ACC112 (cell line): ENCODE measurements around the gene RSKR.
A peak's percentile ranks its signal among the peaks of the same experiment; 100 is the strongest.

Source experiments
- H2AFZ ChIP-seq: fragments of 200-600 bp; sonication (generic); one replicate; pipeline ENCODE4 v1.6.0; 2017; ENCODE audit warnings: antibody characterized with exemption, low read length; ENCODE audit not compliant: unreplicated experiment
- H3K27ac ChIP-seq: fragments of 200-600 bp; sonication (generic); 2 replicates; pipeline ENCODE4 v1.5.1; 2014; ENCODE audit warnings: low read depth, mild to moderate bottlenecking, antibody characterized with exemption, low read length, moderate library complexity
- H3K27me3 ChIP-seq: fragments of 200-600 bp; sonication (generic); 2 replicates; pipeline ENCODE4 v1.6.1; 2014; ENCODE audit warnings: mild to moderate bottlenecking, antibody characterized with exemption, low read length, moderate library complexity, mixed read lengths; ENCODE audit not compliant: insufficient read depth
- H3K36me3 ChIP-seq: fragments of 200-600 bp; sonication (generic); 2 replicates; pipeline ENCODE4 v1.6.1; 2016; ENCODE audit warnings: mild to moderate bottlenecking, antibody characterized with exemption, low read length, moderate library complexity, mixed read lengths; ENCODE audit not compliant: insufficient read depth
- H3K4me1 ChIP-seq: fragments of 200-600 bp; sonication (generic); one replicate; pipeline ENCODE4 v1.6.1; 2016; ENCODE audit warnings: low read length, mixed read lengths; ENCODE audit not compliant: insufficient read depth, unreplicated experiment, control insufficient read depth
- H3K4me3 ChIP-seq: fragments of 200-600 bp; sonication (generic); 2 replicates; pipeline ENCODE4 v1.5.1; 2014; ENCODE audit warnings: mild to moderate bottlenecking, low read depth, low read length
- H3K79me2 ChIP-seq: fragments of 200-600 bp; sonication (generic); one replicate; pipeline ENCODE4 v1.6.0; 2016; ENCODE audit warnings: low read length; ENCODE audit not compliant: control insufficient read depth, unreplicated experiment, insufficient read depth

RSKR gene

GRCh38 chr17:28646039-28646754, 32.2 kb upstream of the RSKR start:
- no peaks in the 10 kb centered on the region for H3K27me3 ChIP-seq
- H3K4me1 ChIP-seq: peaks cover 19% of the 10 kb centered on the region
- H3K27ac ChIP-seq: peak overlapping the region; percentile 9; the same call in 1 of the 2 replicates
- H3K4me3 ChIP-seq: no peak overlapping the region; the same call in 1 of the 2 replicates
- H3K79me2 ChIP-seq: peaks cover 27% of the 10 kb centered on the region
- H2AFZ ChIP-seq: no peak overlapping the region
- peaks cover 17% of the 10 kb centered on the region for H3K36me3 ChIP-seq

- Histone ChIP-seq H2AFZ (peak overlapping the region; percentile 34), H3K27ac (peak overlapping the region; percentile 31; the same call in 1 of the 2 replicates), H3K79me2 (peaks cover 27% of the 10 kb centered on the region), H3K4me1 (peaks cover 19% of the 10 kb centered on the region), H3K4me3 (peak overlapping the region; percentile 91), H3K36me3 (peaks cover 23% of the 10 kb centered on the region), H3K27me3 (no peaks in the 10 kb centered on the region)
Measured at GRCh38 chr17:28645576-28645939, 31.6 kb upstream of the RSKR start.

- Histone ChIP-seq H2AFZ (peak within 1 kb of the TSS; percentile 74), H3K4me1 (peaks cover 19% of the 10 kb centered on the region), H3K36me3 (peaks cover 26% of the 10 kb centered on the region), H3K79me2 (peaks cover 27% of the 10 kb centered on the region), H3K27me3 (no peaks in the 10 kb centered on the region), H3K27ac (peak within 1 kb of the TSS; percentile 31; the same call in 1 of the 2 replicates), H3K4me3 (peak within 1 kb of the TSS; percentile 91)
Measured at GRCh38 chr17:28644787-28645575, 31.0 kb upstream of the RSKR start, which contains the start of gene BLTP2. TSS of gene BLTP2 (minus strand) at chr17:28645158. CDS start at chr17:28645056, 102 bp downstream.

- H2AFZ ChIP-seq: peak overlapping the region; percentile 74
- H3K36me3 ChIP-seq: peaks cover 32% of the 10 kb centered on the region
- H3K79me2 ChIP-seq: peaks cover 27% of the 10 kb centered on the region
- H3K27ac ChIP-seq: no peak overlapping the region
- H3K4me1 ChIP-seq: peaks cover 19% of the 10 kb centered on the region
- H3K27me3 ChIP-seq: no peaks in the 10 kb centered on the region
- H3K4me3 ChIP-seq: peak overlapping the region; percentile 91
Measured at GRCh38 chr17:28643983-28644786, 30.2 kb upstream of the RSKR start.

GRCh38 chr17:28641579-28641978, 27.6 kb upstream of the RSKR start:
- no peak overlapping the region for H3K27ac ChIP-seq
- no peak overlapping the region for H2AFZ ChIP-seq
- H3K4me1 ChIP-seq: peaks cover 15% of the 10 kb centered on the region
- H3K27me3 ChIP-seq: no peaks in the 10 kb centered on the region
- peaks cover 27% of the 10 kb centered on the region for H3K79me2 ChIP-seq
- H3K4me3 ChIP-seq: no peak overlapping the region
- H3K36me3 ChIP-seq: peaks cover 48% of the 10 kb centered on the region

- Histone ChIP-seq H2AFZ (no peak overlapping the region), H3K79me2 (no peaks in the 10 kb centered on the region)
Measured at GRCh38 chr17:28635506-28635905, 21.5 kb upstream of the RSKR start.

GRCh38 chr17:28634206-28634865, 20.4 kb upstream of the RSKR start:
- H3K27me3 ChIP-seq: no peaks in the 10 kb centered on the region
- H3K79me2 ChIP-seq: no peaks in the 10 kb centered on the region
- H3K27ac ChIP-seq: no peak overlapping the region
- H3K4me3 ChIP-seq: no peak overlapping the region
- H3K4me1 ChIP-seq: no peaks in the 10 kb centered on the region
- no peak overlapping the region for H2AFZ ChIP-seq
- peaks cover 57% of the 10 kb centered on the region for H3K36me3 ChIP-seq

More at GRCh38 chr17:28635506-28635905, 21.5 kb upstream of the RSKR start:
- Histone ChIP-seq H3K4me1 (no peaks in the 10 kb centered on the region), H3K27me3 (no peaks in the 10 kb centered on the region), H3K27ac (no peak overlapping the region), H3K4me3 (no peak overlapping the region), H3K36me3 (peaks cover 64% of the 10 kb centered on the region)

GRCh38 chr17:28626818-28627217, 12.8 kb upstream of the RSKR start:
- H3K27ac ChIP-seq: no peak overlapping the region
- H3K27me3 ChIP-seq: no peaks in the 10 kb centered on the region
- peaks cover 24% of the 10 kb centered on the region for H3K36me3 ChIP-seq
- H3K79me2 ChIP-seq: no peaks in the 10 kb centered on the region
- no peaks in the 10 kb centered on the region for H3K4me1 ChIP-seq
- no peak overlapping the region for H2AFZ ChIP-seq
- H3K4me3 ChIP-seq: no peak overlapping the region

- Histone ChIP-seq H3K27me3 (no peaks in the 10 kb centered on the region), H3K79me2 (no peaks in the 10 kb centered on the region), H2AFZ (no peak overlapping the region), H3K27ac (no peak overlapping the region), H3K4me1 (no peaks in the 10 kb centered on the region), H3K4me3 (no peak overlapping the region), H3K36me3 (peaks cover 37% of the 10 kb centered on the region)
Measured at GRCh38 chr17:28624148-28624547, 10.2 kb upstream of the RSKR start.

GRCh38 chr17:28623696-28624095, 9.7 kb upstream of the RSKR start:
- Histone ChIP-seq H3K27me3 (no peaks in the 10 kb centered on the region), H3K36me3 (peaks cover 41% of the 10 kb centered on the region), H3K27ac (no peak overlapping the region), H3K79me2 (no peaks in the 10 kb centered on the region), H3K4me1 (no peaks in the 10 kb centered on the region), H2AFZ (no peak overlapping the region), H3K4me3 (no peak overlapping the region)
